Colon (tissue), 2 donors: Measurements from ENCODE around the gene TPST1.

Source experiments
- FAIRE-seq: peaks from 2 replicates; lab custom pipeline; 2012; peaks lifted over from hg19 to GRCh38; lab: Jason Lieb, UNC
- donor health status: control.
- donor health status: control.

Gene TPST1

DNA sequence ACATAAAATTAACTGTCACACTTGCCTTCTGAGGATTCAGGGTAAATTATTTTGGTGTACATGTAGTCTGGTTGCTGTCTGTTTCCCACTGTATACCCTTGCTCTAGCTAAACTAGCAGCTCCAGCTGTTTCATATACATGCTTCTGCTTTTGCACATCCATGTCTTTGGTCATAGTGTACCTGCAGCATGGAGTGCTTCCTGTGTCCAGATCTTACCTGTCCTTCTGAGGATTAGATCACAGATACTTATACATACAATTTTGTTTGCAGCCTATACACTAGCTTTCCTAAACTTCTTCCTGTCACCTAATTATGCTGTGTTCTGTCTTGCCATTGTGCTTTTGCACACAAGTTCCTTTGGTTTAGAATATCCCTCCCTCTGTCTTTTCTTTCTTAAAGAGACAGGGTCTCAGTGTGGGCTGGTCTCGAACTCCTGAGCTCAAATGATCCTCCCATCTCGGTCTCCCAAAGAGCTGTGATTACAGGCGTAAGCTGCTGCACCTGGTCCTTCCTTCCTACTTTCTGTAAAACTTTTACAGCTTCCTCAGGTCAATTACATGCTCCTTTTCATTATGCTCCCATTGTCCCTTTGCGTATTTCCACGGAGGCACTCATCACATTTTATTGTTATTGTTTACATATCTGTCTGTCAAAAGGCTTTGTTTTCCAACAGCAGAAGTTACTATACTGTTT lies 33.8 kb downstream of the TPST1 start:
- FAIRE-seq: no peak

DNA sequence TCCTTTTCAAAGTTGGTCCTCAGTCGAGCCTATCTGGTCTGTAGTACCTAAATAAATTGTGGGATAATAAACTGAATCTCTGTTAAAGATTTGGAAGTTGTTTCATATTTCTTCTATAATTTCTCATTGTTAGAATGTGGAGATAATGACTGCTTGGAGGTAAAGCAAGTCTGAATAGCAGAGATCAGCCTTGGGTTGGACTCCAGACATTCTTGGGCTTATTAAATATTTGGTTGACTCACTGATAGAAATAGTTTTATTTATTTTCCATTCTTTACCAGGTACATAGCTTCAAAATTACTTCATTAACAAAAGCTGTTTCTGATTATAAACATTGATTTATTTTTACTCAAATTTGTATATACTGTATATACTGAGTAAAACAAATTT lies 34.3 kb downstream of the TPST1 start:
- FAIRE-seq: no peak

GRCh38 chr7:66245008-66245407 lies 39.9 kb downstream of the TPST1 start:
- no peak for FAIRE-seq

GRCh38 chr7:66246554-66247171 lies 41.5 kb downstream of the TPST1 start:
- FAIRE-seq: no peak

DNA sequence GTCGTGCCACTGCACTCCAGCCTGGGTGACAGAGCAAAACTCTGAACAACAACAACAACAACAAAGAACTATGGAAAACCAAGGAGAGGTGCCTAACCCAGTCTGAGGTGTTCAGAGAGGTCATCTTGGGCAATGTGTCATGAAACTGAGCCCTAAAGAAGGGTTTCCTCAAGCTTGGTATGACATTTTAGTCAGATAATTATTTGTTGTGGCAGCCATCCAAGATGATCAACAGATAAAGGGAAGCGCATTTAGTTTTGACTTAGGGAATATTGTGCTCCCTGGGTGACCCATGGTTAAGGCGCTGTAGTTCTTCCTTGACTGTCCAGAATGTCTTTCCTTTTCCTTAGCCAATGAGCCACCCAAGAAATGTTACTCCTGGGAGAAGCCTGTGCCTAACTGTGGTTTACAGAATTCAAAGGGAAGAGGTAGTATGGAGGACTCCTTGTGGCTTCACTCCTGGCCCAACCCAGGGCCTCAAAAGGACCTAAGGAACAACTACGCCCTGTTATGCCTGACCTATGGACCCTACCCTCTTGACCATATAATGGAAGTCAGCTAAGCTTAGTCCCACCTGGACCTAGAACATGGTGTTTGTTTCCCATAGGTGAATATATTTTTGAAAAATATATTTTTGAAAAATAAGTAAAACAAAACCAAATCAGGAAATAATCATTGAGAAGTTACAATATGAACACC lies 42.4 kb downstream of the TPST1 start:
- FAIRE-seq: no peak

DNA sequence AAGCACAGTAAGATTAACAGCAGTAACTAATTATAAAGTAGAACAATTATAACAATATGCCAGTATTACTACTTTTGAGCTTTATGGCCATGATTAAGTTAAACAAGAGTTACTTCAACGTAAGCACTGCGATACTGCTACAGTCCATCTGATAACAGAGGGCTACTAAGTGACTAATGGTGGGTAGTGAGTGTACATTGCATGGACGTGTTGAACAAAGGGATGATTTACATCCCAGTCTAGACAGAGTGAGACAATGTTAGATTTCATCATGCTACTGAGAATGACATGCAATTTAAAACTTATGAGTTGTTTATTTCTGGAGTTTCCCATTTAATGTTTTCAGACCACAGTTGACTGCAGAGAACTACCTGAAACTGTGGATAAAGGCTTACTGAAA lies 45.6 kb downstream of the TPST1 start:
- FAIRE-seq: no peak

GRCh38 chr7:66255534-66256100 lies 50.5 kb downstream of the TPST1 start:
- no peak for FAIRE-seq

DNA sequence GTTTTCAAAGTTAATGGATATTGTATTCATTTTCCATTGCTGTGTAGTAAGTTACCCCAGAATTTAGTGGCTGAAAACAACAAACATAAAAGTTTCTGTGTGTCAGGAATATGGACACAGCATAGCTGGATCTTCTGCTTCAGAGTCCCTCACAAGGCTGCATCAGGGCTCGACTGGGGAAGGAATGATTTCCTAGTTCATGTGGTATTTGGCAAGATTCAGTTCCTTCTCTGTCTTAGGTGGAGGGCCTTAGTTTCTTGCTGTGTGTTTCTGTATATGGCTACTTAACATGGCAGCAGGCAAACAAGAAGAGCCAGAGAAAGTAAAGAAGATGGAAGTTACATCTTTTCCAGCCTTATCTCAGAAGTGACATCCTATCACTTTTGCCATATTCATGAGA lies 51.1 kb downstream of the TPST1 start:
- no peak for FAIRE-seq

DNA sequence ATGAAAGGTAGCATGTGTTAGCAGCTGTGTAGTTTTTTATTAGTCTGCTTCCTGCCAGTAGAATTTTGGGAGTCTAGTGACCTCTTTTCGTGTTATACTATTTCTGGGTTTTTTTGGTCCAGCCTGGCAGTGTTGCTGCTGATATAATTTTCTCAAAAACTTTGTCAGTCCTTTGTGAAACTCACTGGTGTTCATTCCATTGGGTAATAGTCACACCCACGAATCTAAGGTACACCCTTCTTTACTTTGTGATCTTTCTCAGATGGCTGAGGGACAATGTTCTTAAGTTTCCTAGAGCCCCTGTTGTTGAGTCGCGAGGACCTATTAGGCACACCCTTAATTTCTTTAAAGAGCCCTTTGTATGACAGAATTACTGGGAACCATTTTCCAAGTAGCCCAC lies 52.3 kb downstream of the TPST1 start:
- FAIRE-seq: no peak

- no peak for FAIRE-seq
These were observed 53.3 kb downstream of the TPST1 start for GRCh38 chr7:66258409-66258808.

GRCh38 chr7:66261941-66262340 lies 56.8 kb downstream of the TPST1 start:
- no peak for FAIRE-seq

DNA sequence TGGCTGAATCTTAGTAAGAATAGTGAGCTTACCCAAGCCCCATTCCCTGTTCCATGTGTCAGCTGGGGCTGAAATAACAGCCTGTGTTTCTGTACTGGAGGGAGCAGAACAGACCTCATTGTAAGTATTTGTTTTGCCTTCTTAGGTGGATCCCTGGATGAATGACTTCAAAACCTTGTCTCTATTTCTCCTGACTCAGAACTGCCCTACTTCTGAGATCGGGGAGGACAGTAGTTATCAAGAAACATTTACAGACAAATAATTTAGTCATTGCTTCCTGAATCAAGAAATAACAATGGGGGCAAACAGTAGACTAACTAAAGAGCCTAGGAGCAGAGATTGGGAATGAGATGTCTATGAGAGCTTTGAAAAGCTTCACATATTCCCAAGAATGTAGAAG lies 58.8 kb downstream of the TPST1 start:
- FAIRE-seq: no peak

GRCh38 chr7:66265566-66265965 lies 60.4 kb downstream of the TPST1 start:
- FAIRE-seq: no peak

GRCh38 chr7:66267249-66267648 lies 62.1 kb downstream of the TPST1 start:
- no peak for FAIRE-seq

- FAIRE-seq: no peak
These were observed 64.8 kb downstream of the TPST1 start for GRCh38 chr7:66269978-66270377.

DNA sequence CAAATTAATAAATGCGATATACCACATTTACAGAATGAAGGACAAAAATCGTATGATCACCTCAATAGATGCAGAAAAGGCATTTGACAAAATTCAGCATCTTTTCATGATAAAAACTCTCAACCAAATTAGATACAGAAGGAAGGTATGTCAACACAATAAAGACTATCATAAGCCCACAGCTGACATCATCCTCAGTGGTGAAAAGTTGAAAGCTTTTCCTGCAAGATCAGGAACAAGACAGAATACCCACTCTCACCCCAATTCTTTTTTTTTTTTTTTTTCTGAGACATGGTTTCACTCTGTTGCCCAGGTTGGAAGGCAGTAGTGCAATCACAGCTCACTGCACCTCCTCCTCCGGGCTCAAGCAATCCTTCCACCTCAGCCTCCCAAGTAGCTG lies 67.2 kb downstream of the TPST1 start:
- FAIRE-seq: no peak

DNA sequence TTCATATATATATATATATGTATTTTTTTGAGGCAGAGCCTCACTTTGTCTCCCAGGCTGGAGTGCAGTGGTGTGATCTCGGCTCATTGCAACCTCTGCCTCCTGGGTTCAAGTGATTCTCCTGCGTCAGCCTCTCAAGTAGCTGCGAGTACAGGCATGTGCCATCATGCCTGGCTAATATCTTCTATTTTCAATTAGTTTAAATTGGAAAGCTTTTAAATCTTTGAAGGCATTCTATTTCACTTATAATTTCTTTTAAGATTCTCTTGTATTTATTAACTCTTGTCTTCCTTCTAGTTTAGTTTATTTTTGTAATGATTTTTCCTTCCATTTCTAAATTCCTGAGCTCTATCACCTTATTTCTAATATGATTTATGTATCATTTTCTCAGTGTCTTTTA lies 71.2 kb downstream of the TPST1 start:
- FAIRE-seq: no peak

DNA sequence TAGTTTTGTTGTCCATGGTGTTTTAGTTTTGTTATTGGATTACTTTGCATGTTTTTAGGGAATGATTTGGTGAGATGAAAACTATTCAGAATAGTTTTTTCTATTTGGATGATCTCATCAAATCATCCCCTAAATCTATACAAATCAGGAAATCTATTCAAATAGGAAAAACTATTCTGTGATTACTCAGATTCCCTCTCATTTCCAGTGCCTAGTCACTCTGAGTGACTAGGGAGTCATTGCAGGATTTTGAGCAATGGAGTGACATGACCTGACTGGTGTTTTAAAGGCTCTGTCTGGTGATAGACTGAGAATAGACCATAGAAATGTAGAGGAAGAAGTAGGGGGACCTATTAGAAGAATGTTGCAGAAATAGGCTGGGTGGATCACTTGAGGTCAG lies 72.4 kb downstream of the TPST1 start:
- FAIRE-seq: no peak

DNA sequence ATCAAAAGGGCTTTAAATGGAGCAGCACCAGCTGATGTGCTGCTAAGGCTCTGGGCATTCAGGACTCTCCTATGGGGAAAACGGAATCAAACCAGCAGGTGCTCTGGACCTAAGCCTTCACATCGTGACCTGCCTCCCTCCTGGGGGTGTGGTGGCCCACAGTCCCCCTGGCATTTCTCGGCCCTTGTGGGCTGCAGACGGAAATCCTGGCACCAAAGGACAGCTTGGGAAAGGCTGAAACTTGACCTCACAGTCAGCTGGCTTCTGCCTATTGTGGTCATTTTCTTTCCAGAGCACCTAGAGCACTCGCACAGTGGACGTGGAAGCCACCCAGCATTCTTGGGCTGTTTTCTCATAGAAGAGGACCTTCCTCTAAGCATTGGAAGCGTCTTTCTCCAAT lies 74.8 kb downstream of the TPST1 start:
- FAIRE-seq: no peak

DNA sequence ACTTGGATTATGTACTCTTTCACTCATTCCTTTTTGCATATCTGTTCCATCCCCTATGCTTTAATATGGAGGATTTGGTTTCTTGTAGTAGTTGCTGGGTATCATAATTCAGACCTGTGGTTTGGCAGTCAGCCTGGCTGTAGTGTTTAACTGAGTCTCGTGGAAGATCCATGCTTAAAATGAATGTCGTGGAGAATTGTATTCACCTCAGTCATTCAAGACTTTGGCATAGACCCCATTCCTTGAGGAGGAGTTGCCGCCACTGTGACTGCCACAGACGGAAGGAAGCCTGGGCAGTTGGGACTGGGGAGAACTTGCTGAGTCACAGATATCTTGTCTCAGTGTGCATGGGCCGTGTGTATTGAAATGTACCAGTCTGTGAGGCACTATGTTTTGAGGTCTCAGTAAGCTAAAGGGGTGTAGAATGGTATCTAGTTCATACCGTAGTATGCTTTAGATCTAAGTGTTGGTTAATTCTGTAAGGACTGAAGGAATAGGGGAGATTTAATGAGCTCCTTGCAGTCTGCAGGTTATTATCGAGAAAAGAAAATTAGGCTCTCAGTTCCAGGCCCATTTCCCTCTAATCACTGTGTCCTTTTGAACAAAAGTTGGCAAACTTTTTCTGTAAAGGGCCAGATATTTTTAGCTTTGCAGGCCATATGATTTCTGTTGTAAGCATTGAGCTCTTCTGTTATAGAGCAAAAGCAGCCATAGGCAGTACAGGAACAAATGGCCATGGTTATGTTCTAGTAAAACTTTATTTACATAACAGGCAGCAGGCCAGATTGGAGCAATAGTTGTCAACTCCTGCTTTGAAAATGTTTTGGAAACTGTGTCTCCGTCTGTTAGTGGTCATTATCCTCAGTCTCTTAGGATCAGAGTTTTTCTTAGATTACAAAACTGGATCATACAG lies 76.8 kb downstream of the TPST1 start:
- FAIRE-seq: no peak

- no peak for FAIRE-seq
These were observed 77.4 kb downstream of the TPST1 start for GRCh38 chr7:66282591-66282935.
